Activated naive CD4-positive, alpha-beta T cell treated with anti-CD3 and anti-CD28 coated beads, Interleukin-2, amount 50 U/mL, for 24 hours (primary cell): ENCODE data around the gene INO80D.

Source experiments
- H3K27ac Mint-ChIP-seq: one replicate; pipeline ENCODE4 v1.8.0; 2021; ENCODE audit warnings: mild to moderate bottlenecking, mixed read lengths
- H3K27me3 Mint-ChIP-seq: one replicate; pipeline ENCODE4 v1.8.0; 2021; ENCODE audit warnings: mixed read lengths
- H3K36me3 Mint-ChIP-seq: one replicate; pipeline ENCODE4 v1.8.0; 2021; ENCODE audit warnings: mixed read lengths
- H3K4me1 Mint-ChIP-seq: one replicate; pipeline ENCODE4 v1.8.0; 2021; ENCODE audit warnings: mixed read lengths
- H3K4me3 Mint-ChIP-seq: one replicate; pipeline ENCODE4 v1.8.0; 2021; ENCODE audit warnings: mild to moderate bottlenecking, mixed read lengths
- H3K9me3 Mint-ChIP-seq: one replicate; pipeline ENCODE4 v1.8.0; 2021; ENCODE audit warnings: mixed read lengths

Gene INO80D

DNA sequence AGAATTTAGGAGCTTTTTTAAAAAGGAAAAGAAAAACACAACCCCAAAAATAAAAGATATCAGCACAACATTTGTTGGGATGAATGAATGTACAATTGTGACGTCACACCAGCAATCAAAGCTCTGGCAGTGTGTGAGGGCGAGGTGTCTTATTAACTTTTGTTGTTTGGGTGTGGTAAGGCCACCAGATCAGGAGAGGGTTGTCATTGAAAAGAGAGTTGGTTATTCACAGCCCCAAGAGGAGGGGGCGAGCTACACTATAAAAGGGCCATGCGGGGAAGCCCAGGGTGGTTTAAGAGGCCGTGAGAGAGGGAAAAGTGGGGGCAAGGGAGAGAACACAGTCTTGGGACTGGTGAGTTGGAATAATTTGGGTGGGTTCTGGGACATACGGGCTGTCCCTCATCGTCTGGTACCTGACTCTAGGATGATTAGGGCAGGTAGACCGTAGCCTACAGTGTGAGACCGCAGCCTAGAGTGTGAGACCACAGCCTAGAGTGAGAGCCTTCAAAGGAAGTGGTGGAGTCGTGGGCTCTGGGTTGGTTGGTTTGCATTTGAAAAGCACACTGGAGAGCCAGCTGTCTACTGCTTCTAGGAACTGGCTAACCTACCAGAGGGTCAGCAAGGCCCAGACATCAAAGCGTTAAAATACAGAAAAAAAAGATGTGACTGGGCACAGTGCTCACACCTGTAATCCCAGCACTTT is 128.4 kb downstream of the INO80D start:
- H3K9me3 Mint-ChIP-seq: peaks cover 4% of the 10 kb centered on the region
- H3K4me1 Mint-ChIP-seq: no peaks in the 10 kb centered on the region
- no peaks in the 10 kb centered on the region for H3K36me3 Mint-ChIP-seq

DNA sequence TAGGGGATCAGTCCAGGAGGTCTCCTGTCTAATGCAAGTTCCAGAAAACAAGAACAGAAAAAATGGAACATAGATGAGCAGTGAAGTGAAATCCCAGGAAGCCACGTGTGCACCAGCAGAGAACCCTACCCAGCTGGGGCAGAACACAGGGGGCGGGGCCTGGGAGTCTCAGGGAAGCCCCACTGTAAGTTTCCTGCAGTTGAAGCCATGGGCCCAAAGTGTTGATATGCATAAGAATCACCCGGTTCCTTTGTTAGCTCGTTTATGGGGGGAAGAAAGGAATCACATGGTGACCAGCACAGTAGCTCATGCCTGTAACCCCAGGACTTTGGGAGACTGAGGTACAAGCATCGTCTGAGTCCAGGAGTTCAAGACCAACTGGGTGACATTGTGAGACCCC is 131.3 kb downstream of the INO80D start:
- Mint-ChIP-seq H3K4me3 (no peak overlapping the region), H3K4me1 (no peaks in the 10 kb centered on the region), H3K27me3 (peaks cover 3% of the 10 kb centered on the region), H3K9me3 (peaks cover 16% of the 10 kb centered on the region), H3K27ac (no peak overlapping the region), H3K36me3 (no peaks in the 10 kb centered on the region)

More for the DNA sequence above, 128.4 kb downstream of the INO80D start:
- Mint-ChIP-seq H3K27ac (no peak overlapping the region), H3K27me3 (peaks cover 1% of the 10 kb centered on the region), H3K4me3 (no peak overlapping the region)

DNA sequence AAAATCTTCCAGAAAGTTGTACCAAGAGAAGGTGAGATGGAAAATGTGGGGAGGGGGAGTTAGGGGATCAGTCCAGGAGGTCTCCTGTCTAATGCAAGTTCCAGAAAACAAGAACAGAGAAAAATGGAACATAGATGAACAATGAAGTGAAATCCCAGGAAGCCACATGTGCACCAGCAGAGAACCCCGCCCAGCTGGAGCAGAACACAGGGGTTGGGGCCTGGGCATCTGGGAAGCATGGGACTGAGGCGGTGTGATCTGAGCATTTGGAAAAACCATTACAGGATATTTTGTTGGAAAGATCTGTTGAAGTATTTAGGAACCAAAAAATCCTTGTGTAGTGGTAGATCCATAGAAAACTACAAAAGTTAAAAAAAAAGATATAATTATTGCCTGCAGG is 133.7 kb downstream of the INO80D start:
- peaks cover 6% of the 10 kb centered on the region for H3K27me3 Mint-ChIP-seq
- peaks cover 5% of the 10 kb centered on the region for H3K4me1 Mint-ChIP-seq
- H3K4me3 Mint-ChIP-seq: no peak overlapping the region
- H3K36me3 Mint-ChIP-seq: no peaks in the 10 kb centered on the region
- H3K27ac Mint-ChIP-seq: peak overlapping the region; percentile 41
- H3K9me3 Mint-ChIP-seq: peaks cover 16% of the 10 kb centered on the region

DNA sequence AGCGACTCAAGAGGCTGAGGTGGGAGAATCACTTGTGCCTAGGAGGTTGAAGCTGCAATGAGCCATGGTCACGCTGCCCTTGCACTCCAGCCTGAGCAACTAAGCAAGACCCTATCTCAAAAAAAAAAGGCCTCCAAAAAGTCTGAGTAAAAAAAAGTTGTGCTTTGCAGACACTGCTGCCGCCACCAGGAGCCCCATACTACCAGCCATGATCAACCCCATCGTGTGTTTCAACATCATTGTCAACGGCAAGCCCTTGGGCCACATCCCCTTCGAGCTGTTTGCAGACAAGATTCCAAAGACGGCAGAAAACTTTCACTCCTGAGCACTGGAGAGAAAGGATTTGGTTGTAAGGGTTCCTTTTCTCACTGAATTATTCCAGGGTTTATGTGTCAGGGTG is 137.1 kb downstream of the INO80D start:
- Mint-ChIP-seq H3K9me3 (peaks cover 16% of the 10 kb centered on the region), H3K4me1 (peaks cover 5% of the 10 kb centered on the region), H3K36me3 (no peaks in the 10 kb centered on the region), H3K27me3 (peaks cover 4% of the 10 kb centered on the region), H3K4me3 (no peak overlapping the region), H3K27ac (no peak overlapping the region)

DNA sequence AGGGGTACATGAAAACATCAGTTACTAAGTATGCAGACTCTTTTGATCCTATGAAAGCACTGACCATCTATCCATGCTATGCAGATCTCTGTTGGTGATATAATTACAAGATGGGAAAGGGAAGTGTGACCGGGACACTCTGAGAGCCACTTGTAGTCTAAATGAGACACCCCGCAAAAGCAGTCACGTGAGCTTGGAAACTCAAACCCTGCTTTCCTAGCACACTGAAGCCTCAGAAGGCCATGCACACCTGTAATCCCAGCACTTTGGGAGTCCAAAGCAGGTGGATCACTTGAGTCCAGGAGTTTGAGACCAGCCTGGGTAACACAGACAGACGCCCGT is 137.5 kb downstream of the INO80D start:
- peaks cover 5% of the 10 kb centered on the region for H3K4me1 Mint-ChIP-seq
- no peak overlapping the region for H3K4me3 Mint-ChIP-seq
- H3K27ac Mint-ChIP-seq: no peak overlapping the region
- peaks cover 4% of the 10 kb centered on the region for H3K27me3 Mint-ChIP-seq
- no peaks in the 10 kb centered on the region for H3K36me3 Mint-ChIP-seq
- peaks cover 16% of the 10 kb centered on the region for H3K9me3 Mint-ChIP-seq

DNA sequence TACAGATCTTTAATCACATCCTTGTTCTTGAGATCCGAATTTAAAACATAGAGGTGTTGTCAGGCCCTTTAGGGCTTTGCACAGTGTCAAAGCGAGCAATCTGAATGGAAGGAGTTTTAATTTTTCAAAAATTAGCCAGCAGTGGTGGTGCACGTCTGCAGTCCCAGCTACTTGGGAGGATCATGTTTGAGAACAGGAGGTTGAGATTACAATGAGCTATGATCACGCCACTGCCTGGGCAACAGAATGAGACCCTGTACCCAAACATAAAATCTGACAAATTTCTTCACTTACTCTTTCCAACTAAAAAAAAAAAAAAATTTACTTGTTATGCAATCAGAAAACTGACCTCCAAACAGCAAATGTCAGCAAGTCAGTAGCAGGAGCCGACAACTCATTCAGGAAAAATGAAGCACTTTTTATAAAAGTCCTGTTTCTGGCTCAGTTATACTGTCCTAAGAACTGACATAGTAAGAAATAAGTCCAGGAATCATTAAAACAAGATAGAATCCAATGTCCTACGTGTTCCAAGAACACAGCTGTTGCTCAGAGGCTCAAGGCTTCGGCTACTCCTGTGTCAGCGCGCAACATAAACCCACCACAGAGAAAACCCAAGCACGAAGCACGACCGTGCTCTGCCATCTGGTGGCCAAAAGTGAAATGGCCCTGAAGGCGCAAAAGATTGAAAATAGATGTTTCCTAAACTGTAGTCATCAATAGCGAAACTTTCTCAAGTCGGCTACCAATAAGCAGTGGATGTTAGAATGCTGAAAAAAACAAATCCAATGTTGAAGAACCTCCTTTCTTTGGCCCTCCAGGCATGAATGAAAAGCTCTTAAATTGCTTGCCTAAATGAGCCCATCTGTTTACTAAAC is 138.1 kb downstream of the INO80D start:
- no peaks in the 10 kb centered on the region for H3K36me3 Mint-ChIP-seq
- H3K4me3 Mint-ChIP-seq: no peak overlapping the region
- H3K27ac Mint-ChIP-seq: no peak overlapping the region
- peaks cover 4% of the 10 kb centered on the region for H3K27me3 Mint-ChIP-seq
- peaks cover 5% of the 10 kb centered on the region for H3K4me1 Mint-ChIP-seq
- peaks cover 14% of the 10 kb centered on the region for H3K9me3 Mint-ChIP-seq

DNA sequence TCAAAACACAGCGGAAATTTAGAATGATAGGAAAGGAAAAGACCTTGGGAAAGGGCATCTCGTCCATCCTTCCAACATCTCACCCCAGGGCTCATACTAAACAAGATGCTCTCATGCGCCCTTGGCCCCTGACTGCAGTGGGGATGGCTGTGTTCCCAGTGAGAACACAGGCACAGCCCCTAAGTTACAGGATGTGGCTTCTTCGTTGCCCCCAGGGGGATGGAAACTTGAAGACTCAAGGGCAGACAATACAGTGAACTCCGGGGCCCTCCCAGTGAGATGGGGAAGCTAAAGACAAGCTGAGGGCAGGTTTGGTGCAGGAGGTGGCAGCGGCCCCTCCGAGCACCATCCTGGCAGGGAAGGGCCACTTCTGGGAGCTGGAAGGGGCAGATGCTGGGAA is 139.7 kb downstream of the INO80D start:
- no peaks in the 10 kb centered on the region for H3K36me3 Mint-ChIP-seq
- H3K27me3 Mint-ChIP-seq: peaks cover 3% of the 10 kb centered on the region
- H3K4me3 Mint-ChIP-seq: no peak overlapping the region
- no peaks in the 10 kb centered on the region for H3K9me3 Mint-ChIP-seq
- peaks cover 5% of the 10 kb centered on the region for H3K4me1 Mint-ChIP-seq
- no peak overlapping the region for H3K27ac Mint-ChIP-seq
